SKM-1 treated with dmso at 0.1 percent for 144 hours (cell line): Measurements from ENCODE around the gene KIF6.

Source experiments
- DNase-seq: peaks from one replicate; lab custom pipeline; 2025; ENCODE audit not compliant: unreplicated experiment; lab: John Stamatoyannopoulos, UW

Gene KIF6

GRCh38 chr6:39388606-39389483, 336.4 kb downstream of the KIF6 start:
- DNase-seq: no peak

- DNase-seq: no peak
These were observed 337.4 kb downstream of the KIF6 start for GRCh38 chr6:39387785-39388184.

GRCh38 chr6:39386487-39386886, 338.7 kb downstream of the KIF6 start:
- DNase-seq: no peak

GRCh38 chr6:39381550-39382140, 343.6 kb downstream of the KIF6 start:
- DNase-seq: no peak

GRCh38 chr6:39380837-39381549, 344.2 kb downstream of the KIF6 start:
- no peak for DNase-seq

GRCh38 chr6:39378960-39379425, 346.2 kb downstream of the KIF6 start:
- no peak for DNase-seq

- no peak for DNase-seq
These were observed 346.8 kb downstream of the KIF6 start for GRCh38 chr6:39378175-39378959.

- DNase-seq: peak; percentile 20
These were observed 347.7 kb downstream of the KIF6 start for GRCh38 chr6:39377539-39377950.

- DNase-seq: no peak
These were observed 349.8 kb downstream of the KIF6 start for GRCh38 chr6:39375405-39375804.

GRCh38 chr6:39370390-39370789, 354.8 kb downstream of the KIF6 start:
- no peak for DNase-seq

- no peak for DNase-seq
These were observed 355.2 kb downstream of the KIF6 start for GRCh38 chr6:39369987-39370386.

- DNase-seq: no peak
These were observed 357.5 kb downstream of the KIF6 start for GRCh38 chr6:39367700-39368099.

GRCh38 chr6:39366931-39367618, 358.1 kb downstream of the KIF6 start:
- no peak for DNase-seq

- no peak for DNase-seq
These were observed 359.7 kb downstream of the KIF6 start for GRCh38 chr6:39365281-39366074.

GRCh38 chr6:39363280-39363679, 361.9 kb downstream of the KIF6 start:
- DNase-seq: no peak

GRCh38 chr6:39362487-39362865, 362.7 kb downstream of the KIF6 start:
- DNase-seq: peak; percentile 18

GRCh38 chr6:39361657-39362486, 363.3 kb downstream of the KIF6 start:
- DNase-seq: peak; percentile 71

GRCh38 chr6:39360378-39360777, 364.8 kb downstream of the KIF6 start:
- no peak for DNase-seq
